ENCODE measurements around the gene SH2D5. TPM values are rescaled to one million over a fixed set of nuclear protein-coding genes. Genes with fewer than 3 reads are reported as not detected.

Gene SH2D5
- total RNA-seq, 1 experiment from 2014 or later: 7.1 TPM

GRCh38 chr1:20672265-20672632 lies 60.3 kb downstream of the SH2D5 start:
- ATAC-seq: no peak
- CTCF ChIA-PET: no interaction called here

GRCh38 chr1:20670936-20671335 lies 61.6 kb downstream of the SH2D5 start:
- ChIA-PET POLR2A (ENCODE audit: unreplicated experiment) (no interaction called here), CTCF (no interaction called here)
- TF ChIP-seq CTCF (conservative IDR thresholded peaks at IDR 0.05; ENCODE audit: low read depth, low read length) (no peak), EZH2phosphoT487 (IDR thresholded peaks at IDR 0.05; ENCODE audit: borderline replicate concordance, low read length) (no peak), EZH2 (IDR thresholded peaks at IDR 0.05; ENCODE audit: low read length, unreplicated experiment) (no peak)
- Histone ChIP-seq H3K4me3 (ENCODE audit: low read length) (no peak overlapping the region), H3K9me3 (ENCODE audit: low read length) (no peaks in the 10 kb centered on the region), H4K20me1 (ENCODE audit: low read length) (no peaks in the 10 kb centered on the region), H3F3A (ENCODE audit: low read length, unreplicated experiment) (no peaks in the 10 kb centered on the region), H3K4me1 (ENCODE audit: insufficient read depth, low read length) (no peaks in the 10 kb centered on the region), H3K9me2 (replicated peaks; ENCODE audit: low read length) (no peaks in the 10 kb centered on the region), H3K27ac (ENCODE audit: low read length) (no peak overlapping the region), H3K27me3 (ENCODE audit: low read length) (no peaks in the 10 kb centered on the region), H3K36me3 (ENCODE audit: low read depth, low read length) (no peaks in the 10 kb centered on the region), H3K79me2 (ENCODE audit: low read length) (no peaks in the 10 kb centered on the region), H3K9ac (ENCODE audit: low read length) (no peak overlapping the region), H2AFZ (ENCODE audit: low read length) (no peak overlapping the region), H3K4me2 (ENCODE audit: low read length) (no peak overlapping the region)
- intact Hi-C loops (cut with micrococcal nuclease): no loop called here
- ATAC-seq (no peak), DNase-seq (no peak)
- no TSS peak for BruUV-seq (replicated peaks)

More at GRCh38 chr1:20672265-20672632, 60.3 kb downstream of the SH2D5 start:
- Histone ChIP-seq H3K4me2 (ENCODE audit: low read length) (no peak overlapping the region), H4K20me1 (ENCODE audit: low read length) (no peaks in the 10 kb centered on the region), H3K4me3 (ENCODE audit: low read length) (no peak overlapping the region), H3K27ac (ENCODE audit: low read length) (no peak overlapping the region), H3K9me2 (replicated peaks; ENCODE audit: low read length) (no peaks in the 10 kb centered on the region), H3K4me1 (ENCODE audit: insufficient read depth, low read length) (no peaks in the 10 kb centered on the region), H3K9ac (ENCODE audit: low read length) (no peak overlapping the region), H2AFZ (ENCODE audit: low read length) (no peak overlapping the region), H3K79me2 (ENCODE audit: low read length) (no peaks in the 10 kb centered on the region), H3F3A (ENCODE audit: low read length, unreplicated experiment) (no peaks in the 10 kb centered on the region), H3K9me3 (ENCODE audit: low read length) (no peaks in the 10 kb centered on the region), H3K27me3 (ENCODE audit: low read length) (no peaks in the 10 kb centered on the region), H3K36me3 (ENCODE audit: low read depth, low read length) (no peaks in the 10 kb centered on the region)
- intact Hi-C loops (cut with micrococcal nuclease): no loop called here
- POLR2A ChIA-PET (ENCODE audit: unreplicated experiment): no interaction called here
- no peak for DNase-seq
- BruUV-seq (replicated peaks): no TSS peak
- no peak for TF ChIP-seq EZH2phosphoT487 (IDR thresholded peaks at IDR 0.05; ENCODE audit: borderline replicate concordance, low read length)
- no peak for TF ChIP-seq EZH2 (IDR thresholded peaks at IDR 0.05; ENCODE audit: low read length, unreplicated experiment)
- TF ChIP-seq CTCF (conservative IDR thresholded peaks at IDR 0.05; ENCODE audit: low read depth, low read length): no peak

Other genes with a start within 250 kb of the SH2D5 start
- 51.2 and 56.9 TPM in 2 replicates for gene CAMK2N1, start 246.5 kb downstream of the SH2D5 start, total RNA-seq (2014; rRNA removed)
- 28.9 and 29.5 TPM in 2 replicates for gene MUL1, start 224.6 kb downstream of the SH2D5 start, total RNA-seq (2014; rRNA removed)
- gene FAM43B, start 180.1 kb downstream of the SH2D5 start, total RNA-seq (2014; rRNA removed): 0.11 TPM in 1 of 2 replicates, not detected in the other
- gene CDA, start 143.6 kb downstream of the SH2D5 start, total RNA-seq (2014; rRNA removed): 30.3 and 36.3 TPM in 2 replicates
- 129 and 160 TPM in 2 replicates for gene PINK1, start 99.2 kb downstream of the SH2D5 start, total RNA-seq (2014; rRNA removed)
- 334 and 357 TPM in 2 replicates for gene DDOST, start 71.3 kb downstream of the SH2D5 start, total RNA-seq (2014; rRNA removed)
- 0.33 and 2.8 TPM in 2 replicates for gene KIF17, start 14.7 kb downstream of the SH2D5 start, total RNA-seq (2014; rRNA removed)
- gene HP1BP3, start 54.6 kb upstream of the SH2D5 start, total RNA-seq (2014; rRNA removed): 243 and 321 TPM in 2 replicates